Measurements from ENCODE around the gene DPYSL4.

DPYSL4 gene

DNA sequence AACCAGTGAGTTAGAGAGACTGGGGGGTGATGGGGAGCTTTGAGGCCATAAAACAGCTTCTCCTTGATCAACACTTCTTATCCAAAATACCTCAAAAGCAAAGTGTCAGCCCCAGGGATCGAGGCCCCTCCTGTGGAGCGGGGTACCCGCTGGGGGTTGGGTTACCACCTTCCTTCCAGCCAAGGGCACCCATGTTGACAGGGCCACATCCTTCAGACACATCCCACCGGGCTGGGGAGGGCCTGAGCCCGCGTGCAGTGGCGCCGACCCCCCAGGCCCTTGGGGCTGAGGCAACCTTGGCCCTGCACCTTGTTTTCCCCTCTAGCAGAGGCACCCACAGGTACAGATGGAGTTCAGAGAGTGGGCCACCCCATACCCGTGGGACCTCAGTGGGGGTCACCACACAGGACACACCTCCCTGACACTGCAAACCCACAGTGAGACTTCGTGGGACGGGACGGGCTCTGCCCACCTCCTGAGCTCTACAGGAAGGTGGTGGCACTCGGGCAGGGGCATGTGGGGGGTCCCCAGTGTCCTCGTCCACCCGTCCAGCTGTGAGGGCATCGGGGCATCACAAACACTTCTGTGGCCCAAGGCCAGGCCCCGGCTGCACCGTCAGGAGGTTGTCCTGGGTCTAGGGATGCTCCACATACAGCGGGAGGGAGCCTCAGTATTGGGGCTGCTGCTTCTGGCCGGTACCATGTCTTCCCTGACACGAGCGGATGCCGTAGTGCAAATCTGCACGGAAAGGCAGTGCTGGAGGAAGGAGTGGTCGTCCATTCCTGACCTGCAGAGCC is 10.7 kb downstream of the DPYSL4 start:
- DNase-seq, result no peak

- DNase-seq, result no peak
Measured at GRCh38 chr10:132198068-132198370, 11.3 kb downstream of the DPYSL4 start.

GRCh38 chr10:132198381-132199181 is 11.8 kb downstream of the DPYSL4 start:
- DNase-seq, result no peak

DNA sequence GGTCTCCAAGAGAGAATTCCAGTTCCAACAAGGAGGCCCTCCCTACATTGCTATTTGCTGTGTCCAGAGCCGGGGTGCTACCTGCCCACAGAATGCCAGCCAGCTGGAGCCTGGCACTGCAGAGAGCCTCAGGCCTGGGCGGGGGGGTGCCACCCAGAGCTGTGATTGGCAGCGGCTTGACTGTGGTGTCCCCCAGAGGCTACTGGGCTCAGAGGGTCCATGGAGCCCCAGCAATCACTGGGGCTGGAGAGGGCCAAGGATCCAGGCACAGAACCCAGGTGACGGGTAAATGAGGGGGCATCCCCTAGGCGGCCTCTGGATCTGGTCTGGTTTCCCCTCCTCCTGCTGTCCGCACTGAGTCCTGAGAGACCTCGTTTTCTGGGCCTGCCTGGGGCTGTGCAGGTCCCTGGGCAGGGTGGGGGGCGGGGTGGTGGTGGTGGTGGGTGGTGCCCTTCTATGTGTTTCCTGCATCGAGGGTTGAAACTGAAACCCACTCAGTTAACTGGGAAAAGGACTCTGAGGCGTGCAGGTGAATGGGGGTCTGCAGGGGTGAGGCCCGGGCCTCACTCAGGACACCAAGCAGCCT is 12.6 kb downstream of the DPYSL4 start:
- no peak for DNase-seq

- DNase-seq, result no peak
Measured at GRCh38 chr10:132199854-132200311, 13.1 kb downstream of the DPYSL4 start.

GRCh38 chr10:132200344-132201110 is 13.8 kb downstream of the DPYSL4 start:
- no peak for DNase-seq

DNA sequence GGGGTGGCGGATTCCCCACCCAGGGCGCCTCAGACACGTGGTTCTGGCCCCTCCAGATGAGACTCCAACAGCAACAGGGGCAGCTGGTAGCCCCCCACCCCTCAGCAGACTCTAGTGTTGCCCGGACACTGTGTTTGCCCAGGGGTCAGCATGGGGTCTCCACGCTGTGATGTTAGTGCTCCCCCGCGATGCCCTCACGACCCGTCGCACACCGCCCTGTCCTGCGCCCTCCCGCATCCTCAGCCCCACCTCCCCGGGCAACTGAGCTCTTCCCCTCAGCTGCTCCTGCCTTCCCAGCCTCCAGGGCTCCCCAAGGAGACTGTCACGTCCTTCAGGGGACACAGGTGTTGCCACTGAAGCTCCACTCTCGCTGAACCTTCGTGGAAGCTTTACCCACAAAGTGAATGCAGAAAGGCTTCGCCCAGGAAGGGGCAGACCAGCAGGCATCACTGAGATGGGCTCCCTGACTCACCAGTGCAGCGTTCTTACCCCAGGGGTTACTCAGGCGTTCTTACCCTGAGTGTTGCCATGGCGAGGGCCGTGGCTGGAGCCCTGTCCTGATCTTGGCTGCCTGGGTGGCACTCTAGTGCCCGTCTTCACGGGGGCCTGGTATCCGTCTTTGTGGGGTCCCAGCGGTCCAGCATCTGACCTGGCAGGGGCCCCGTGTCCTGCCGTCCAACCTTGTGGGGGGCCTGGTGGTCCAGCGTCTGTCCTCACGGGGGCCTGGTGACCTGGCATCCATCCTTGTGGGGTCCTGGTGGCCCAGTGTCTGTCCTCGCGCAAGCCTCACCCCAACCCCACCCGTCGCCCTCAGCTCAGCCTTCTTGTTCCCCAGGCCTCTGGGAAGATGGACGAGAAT is 14.6 kb downstream of the DPYSL4 start:
- no peak for DNase-seq

DNA sequence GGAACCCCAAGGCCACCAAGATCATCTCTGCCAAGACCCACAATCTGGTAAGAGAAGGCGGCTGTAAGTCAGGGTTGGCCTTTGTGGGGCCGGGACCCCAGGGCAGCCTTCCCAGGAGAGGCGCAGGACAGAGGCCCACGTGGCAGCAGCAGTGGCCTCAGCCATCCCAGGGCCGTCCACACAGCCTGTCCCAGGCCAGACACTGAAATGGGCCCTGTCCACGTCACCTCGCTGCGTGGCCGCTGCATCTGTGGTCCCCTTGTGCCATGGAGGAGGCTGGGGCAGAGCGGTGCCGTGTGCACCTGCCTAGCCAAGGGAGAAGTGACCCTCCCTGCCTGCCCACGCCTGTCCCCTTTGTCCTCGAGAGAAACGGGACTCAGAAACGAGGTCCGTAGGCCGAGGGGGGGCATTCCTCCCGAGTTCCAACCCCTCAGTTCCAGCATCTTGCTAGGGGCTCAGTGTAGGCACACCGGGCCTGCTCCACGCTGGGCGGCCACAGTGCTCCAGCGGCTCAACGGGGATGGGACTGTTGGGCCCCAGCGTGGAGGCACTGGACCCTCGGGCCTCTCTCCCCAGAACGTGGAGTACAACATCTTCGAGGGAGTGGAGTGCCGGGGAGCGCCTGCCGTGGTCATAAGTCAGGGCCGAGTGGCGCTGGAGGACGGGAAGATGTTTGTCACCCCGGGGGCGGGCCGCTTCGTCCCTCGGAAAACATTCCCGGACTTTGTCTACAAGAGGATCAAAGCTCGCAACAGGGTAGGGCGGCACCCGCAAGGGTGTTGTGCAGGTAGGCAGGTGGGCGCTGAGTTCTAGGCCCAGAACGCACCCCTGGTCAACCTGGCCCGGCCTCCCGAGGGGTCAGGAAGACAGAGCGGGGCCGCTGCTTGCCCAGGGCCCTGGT is 15.6 kb downstream of the DPYSL4 start:
- DNase-seq, result no peak

DNA sequence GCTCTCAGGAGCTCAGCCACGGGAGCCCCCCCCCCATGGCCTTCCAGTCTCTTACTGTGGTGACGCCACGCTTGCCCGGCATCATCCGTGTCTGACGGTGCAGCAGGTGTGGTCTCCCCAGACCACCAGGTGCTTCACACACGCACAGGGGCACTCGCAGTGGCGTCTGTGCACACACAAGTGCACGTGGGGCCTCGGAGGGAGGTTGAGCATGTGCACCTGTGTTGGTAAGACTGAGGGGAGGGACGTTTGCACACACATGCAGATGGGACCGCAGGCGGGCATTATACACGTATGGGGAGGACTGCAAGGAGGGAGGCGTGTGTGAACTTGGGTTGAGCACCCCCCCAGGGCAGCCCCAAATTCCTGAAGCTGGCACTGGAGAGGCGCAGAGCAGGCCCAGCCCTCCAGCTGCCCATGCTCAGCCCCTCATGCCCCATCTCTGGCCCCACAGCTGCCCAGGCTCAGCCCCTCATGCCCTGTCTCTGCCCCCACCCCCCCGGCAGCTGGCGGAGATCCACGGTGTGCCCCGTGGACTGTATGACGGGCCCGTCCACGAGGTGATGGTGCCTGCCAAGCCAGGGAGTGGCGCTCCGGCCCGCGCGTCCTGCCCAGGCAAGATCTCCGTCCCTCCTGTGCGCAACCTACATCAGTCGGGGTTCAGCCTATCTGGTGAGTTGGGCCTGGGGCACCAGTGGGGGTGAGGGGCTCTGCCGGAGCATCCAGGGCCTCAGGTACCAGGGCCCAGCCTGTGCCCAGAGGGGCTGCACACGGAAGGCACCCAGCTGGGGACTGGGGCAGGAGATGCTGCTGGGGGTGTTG is 16.7 kb downstream of the DPYSL4 start:
- no peak for DNase-seq

DNA sequence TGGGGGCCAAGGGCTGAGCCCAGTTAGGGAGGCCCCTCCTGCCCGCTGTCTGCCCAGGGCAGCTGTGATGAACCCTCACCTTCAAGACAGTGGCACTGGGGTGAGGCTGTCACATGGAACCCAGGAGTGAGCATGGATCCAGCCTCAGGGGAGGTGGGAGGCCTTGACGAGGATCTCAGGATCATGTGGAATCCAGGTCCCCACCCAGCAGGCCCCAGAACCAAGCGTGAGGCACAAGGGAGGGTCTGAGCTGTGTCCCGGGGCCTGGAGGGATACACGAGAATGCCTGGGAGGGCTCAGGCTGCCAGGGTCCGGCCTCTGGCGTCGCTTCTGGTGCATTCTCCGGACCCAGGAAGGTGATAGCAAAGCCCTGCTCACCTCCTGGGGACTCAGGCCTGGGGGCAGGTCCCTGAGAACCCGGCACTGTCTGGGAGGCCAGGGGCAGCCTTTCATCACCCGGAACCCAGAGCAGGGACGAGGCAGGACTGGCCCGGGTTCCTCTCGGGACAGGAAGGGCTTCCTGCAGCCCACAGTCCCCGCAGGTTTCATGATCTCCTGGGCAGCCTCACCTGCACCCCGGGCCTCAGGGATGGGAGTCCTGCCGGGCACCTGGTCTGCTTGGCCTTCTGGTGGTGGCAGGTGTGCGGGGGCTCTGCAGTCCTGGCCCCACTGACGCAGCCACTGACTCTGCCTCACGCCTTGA is 17.5 kb downstream of the DPYSL4 start:
- no peak for DNase-seq

DNA sequence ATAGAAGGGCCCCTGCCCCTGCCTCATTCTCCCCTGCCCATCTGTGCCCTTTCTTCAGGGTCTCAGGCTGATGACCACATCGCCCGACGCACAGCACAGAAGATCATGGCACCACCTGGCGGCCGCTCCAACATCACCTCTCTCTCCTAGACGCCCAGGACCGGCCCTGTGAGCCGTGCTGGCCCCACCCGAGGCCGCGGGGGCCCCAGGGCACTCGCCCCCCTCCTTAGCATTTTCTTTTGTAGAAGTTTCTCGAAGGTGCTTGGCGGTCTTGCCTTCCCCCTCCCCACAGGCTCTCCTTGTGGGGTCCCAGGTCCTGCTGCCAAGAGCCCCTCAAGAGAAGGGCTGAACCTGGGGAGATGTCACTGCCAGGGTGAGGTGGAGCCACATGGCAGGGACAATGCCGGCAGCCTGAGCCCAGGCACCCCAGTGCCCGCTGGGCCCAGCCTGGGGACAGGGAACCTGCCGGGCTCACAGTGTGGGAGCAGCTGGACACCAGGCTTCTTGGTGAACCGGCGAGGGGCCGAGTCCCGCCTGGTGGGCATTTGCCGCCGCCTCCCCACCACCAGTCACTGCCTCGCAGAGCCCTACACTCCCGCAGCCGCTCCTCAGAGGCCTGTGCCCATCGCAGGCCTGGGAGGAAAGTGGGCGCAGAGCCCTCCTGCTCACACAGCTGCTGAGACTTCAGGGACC is 18.2 kb downstream of the DPYSL4 start:
- DNase-seq, result no peak

DNA sequence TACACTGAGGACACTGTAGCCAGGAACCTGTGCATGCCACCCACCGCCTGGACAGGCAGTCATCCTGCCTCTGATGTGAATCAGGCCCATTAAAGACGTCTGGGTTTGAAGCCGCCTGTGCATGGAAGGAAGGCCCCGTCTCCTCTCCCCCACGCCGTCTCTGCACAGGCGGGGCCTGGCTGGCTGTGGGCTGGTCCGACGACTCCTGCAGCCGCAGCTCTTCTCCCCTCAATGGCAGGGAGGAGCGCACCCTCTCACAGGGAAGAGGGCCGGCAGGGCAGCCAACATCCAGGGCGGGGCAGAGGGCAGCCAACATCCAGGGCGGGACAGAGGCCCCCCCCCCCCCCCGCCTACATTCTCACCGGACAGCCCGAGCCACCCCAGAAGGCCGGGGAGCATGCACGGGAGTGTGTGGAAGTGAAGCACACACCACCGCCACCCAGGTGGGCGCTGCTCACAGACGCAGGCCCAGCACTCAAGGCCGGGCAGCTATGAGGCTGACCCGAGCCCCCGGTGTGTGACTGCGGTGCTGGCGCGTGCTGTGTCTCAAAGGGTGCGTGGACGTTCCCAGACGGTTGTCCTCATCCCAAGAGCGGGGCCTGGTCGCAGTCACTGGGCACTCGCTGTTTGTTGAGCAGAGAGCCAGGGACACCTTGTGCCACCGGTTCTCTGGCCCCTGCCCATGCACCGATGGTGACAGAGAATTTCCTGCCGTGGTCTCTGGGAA is 19.1 kb downstream of the DPYSL4 start:
- DNase-seq, result no peak

DNA sequence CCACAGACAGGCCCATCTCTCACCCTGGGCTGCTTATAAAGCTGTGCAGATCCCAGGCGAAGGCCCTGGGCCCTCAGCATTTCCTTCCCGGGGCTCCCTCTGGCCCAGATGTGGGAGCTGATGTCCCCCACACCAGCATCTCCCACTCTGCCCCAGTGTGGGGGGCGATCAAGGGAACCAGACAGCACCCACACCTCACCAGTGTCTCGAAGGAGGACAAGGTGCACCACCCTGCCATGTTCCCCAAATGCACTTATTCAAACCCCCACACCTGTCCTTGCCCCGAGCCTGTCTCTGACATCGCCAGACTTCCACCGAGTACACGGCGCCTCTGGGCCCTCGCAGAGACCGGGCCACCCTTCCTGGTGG is 19.6 kb downstream of the DPYSL4 start:
- DNase-seq, result no peak

DNA sequence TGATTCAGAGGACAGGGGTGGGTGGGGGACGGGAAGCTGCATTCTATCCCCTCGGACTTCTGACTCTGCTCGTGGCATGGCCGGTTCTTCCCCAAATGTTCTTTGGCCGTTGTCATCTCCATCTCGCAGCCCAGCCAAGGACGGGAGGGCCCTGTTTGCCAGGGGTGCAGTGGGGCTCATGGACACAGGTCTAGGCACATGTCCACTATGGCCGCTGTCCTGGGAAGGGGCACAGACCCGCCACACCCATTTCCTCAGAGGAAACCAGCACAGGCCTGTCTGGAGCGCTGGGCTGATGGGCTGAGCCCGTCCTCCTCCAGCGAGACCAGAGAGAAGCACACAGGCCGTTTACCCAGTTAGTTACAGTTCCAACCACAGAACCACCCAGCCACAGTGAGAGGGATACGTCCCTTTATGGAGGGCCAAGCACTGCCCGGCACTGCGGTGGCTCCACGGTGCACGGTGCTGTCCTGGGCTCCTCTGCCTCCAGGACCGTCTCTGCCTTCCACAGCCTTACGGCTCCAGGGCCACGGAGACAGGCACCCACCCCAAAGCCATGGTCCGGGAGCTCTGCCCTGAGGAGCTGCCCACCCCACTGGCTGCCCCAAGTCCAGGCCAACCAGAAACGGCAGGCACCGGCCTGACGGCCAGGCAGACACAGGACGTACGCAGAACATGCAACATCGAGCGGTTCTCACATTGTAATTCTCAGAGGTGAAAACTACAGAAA is 20.2 kb downstream of the DPYSL4 start:
- no peak for DNase-seq

DNA sequence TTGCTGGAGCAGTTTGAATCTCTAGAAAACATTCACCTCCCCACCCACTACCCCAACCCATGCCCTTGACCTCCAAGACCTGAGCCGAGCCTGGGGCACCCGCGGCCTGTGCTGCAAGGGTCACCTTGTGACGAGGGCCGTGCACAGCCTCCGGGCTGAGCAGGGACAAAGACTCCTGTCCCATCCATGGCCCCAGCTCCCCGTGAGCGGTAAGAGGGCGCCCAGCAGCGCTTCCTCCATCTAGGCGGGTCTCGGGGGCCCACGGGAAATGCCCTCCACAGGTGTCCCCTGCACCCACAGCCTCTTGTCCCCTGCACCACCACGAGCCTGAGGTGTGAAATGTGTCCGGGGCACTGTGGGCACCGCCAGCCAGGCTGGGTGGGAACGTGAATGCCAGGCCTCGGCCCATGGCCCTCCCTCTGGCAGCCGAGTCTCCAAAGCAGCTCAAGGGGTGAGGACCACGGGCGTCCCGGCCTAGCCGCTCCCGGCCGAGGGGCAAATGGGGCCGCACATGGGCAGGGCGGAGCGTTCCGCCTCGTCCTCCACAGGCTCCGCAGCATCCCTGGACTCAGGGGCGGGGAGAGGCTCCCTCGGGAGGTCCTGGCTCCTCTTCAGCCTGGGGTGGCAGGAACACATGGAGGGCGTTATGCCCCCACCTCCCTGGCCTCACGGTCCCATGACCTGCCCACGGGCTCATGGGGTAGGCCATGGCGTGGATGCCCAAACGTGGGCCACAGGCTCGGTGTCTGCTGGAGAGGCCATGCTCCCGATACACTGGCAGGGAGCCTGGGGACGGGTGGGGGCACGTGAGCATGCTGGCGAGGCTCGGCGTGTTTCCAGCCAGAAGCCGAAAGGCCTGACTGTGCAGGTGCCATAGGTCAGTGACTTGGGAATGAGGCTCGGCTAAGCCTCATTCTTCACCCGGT is 21.1 kb downstream of the DPYSL4 start:
- no peak for DNase-seq

GRCh38 chr10:132208462-132209050 is 21.8 kb downstream of the DPYSL4 start:
- no peak for DNase-seq
